Measurements from ENCODE around the gene ANKH. TPM values are rescaled to one million over a fixed set of nuclear protein-coding genes. Genes with fewer than 3 reads are reported as not detected.

The ANKH gene
- polyA plus RNA-seq, 1 donor from 2014 or later, result 9.9 TPM

- Histone ChIP-seq H3K79me2 (replicated peaks; ENCODE audit: insufficient read depth, low read length) (no peaks in the 10 kb centered on the region), H3K36me3 (ENCODE audit: insufficient read depth, low read length) (no peaks in the 10 kb centered on the region), H3K4me3 (ENCODE audit: low read length) (no peak overlapping the region), H3K27me3 (ENCODE audit: insufficient read depth, low read depth, low read length) (no peaks in the 10 kb centered on the region), H3K9me2 (ENCODE audit: insufficient read depth, low read length) (no peaks in the 10 kb centered on the region), H3K4me2 (ENCODE audit: low read length) (no peak overlapping the region), H3K9ac (ENCODE audit: low read length) (no peak overlapping the region), H3F3A (ENCODE audit: insufficient read depth, low read length, poor library complexity, severe bottlenecking) (no peaks in the 10 kb centered on the region), H2AFZ (ENCODE audit: low read depth, low read length) (no peak overlapping the region), H4K20me1 (ENCODE audit: insufficient read depth) (no peaks in the 10 kb centered on the region), H3K9me3 (ENCODE audit: low read length) (no peaks in the 10 kb centered on the region), H3K27ac (ENCODE audit: low read length) (no peak overlapping the region)
- no peak for TF ChIP-seq MXI1 (conservative IDR thresholded peaks at IDR 0.05; ENCODE audit: poor library complexity, severe bottlenecking)
- TF ChIP-seq REST (IDR thresholded peaks at IDR 0.05; ENCODE audit: borderline replicate concordance), result no peak
- TF ChIP-seq EP300 (conservative IDR thresholded peaks at IDR 0.05; ENCODE audit: poor library complexity, severe bottlenecking), result no peak
- TF ChIP-seq CTCF (IDR thresholded peaks at IDR 0.05; ENCODE audit: poor library complexity, severe bottlenecking), result no peak
- TF ChIP-seq RAD21 (conservative IDR thresholded peaks at IDR 0.05), result no peak
- TF ChIP-seq POLR2AphosphoS5 (IDR thresholded peaks at IDR 0.05), result no peak
- TF ChIP-seq EZH2 (IDR thresholded peaks at IDR 0.05; ENCODE audit: borderline replicate concordance, insufficient read depth, low read length, poor library complexity, severe bottlenecking), result no peak
- TF ChIP-seq SMC3 (conservative IDR thresholded peaks at IDR 0.05; ENCODE audit: poor library complexity), result no peak
These were observed 19.5 kb downstream of the ANKH start for GRCh38 chr5:14851999-14852526.

DNA sequence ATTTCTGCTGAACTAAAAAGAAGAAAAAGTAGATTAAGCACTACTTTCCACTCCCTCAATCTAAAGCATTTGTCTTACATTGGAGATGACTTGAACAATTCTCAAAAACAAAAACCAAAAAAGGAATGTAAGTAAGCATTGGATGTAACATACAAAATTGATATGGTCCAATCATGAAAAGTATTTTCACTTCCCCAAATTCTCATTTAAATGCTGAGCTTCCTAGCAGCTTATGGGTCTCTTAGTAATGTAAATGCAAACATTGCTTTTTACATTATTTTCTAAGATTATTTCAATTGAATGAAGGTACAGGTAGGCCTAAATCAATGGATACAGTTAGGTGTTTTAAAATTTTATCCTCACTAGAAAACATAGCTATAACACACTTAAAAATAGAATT, 20.0 kb downstream of the ANKH start:
- Histone ChIP-seq H3K79me2 (replicated peaks; ENCODE audit: insufficient read depth, low read length) (no peaks in the 10 kb centered on the region), H3K9ac (ENCODE audit: low read length) (no peak overlapping the region), H3K27me3 (ENCODE audit: insufficient read depth, low read depth, low read length) (no peaks in the 10 kb centered on the region), H2AFZ (ENCODE audit: low read depth, low read length) (no peak overlapping the region), H3K4me2 (ENCODE audit: low read length) (no peak overlapping the region), H3K27ac (ENCODE audit: low read length) (no peak overlapping the region), H4K20me1 (ENCODE audit: insufficient read depth) (no peaks in the 10 kb centered on the region), H3K9me3 (ENCODE audit: low read length) (no peaks in the 10 kb centered on the region), H3K36me3 (ENCODE audit: insufficient read depth, low read length) (no peaks in the 10 kb centered on the region), H3K9me2 (ENCODE audit: insufficient read depth, low read length) (no peaks in the 10 kb centered on the region), H3F3A (ENCODE audit: insufficient read depth, low read length, poor library complexity, severe bottlenecking) (no peaks in the 10 kb centered on the region), H3K4me3 (ENCODE audit: low read length) (no peak overlapping the region)
- TF ChIP-seq MXI1 (conservative IDR thresholded peaks at IDR 0.05; ENCODE audit: poor library complexity, severe bottlenecking) (no peak), TAF1 (IDR thresholded peaks at IDR 0.05; ENCODE audit: low read depth) (no peak), RAD21 (conservative IDR thresholded peaks at IDR 0.05) (no peak), REST (IDR thresholded peaks at IDR 0.05; ENCODE audit: borderline replicate concordance) (no peak), SMC3 (conservative IDR thresholded peaks at IDR 0.05; ENCODE audit: poor library complexity) (no peak), EP300 (conservative IDR thresholded peaks at IDR 0.05; ENCODE audit: poor library complexity, severe bottlenecking) (no peak), CTCF (IDR thresholded peaks at IDR 0.05; ENCODE audit: poor library complexity, severe bottlenecking) (no peak), POLR2AphosphoS5 (IDR thresholded peaks at IDR 0.05) (no peak), EZH2 (IDR thresholded peaks at IDR 0.05; ENCODE audit: borderline replicate concordance, insufficient read depth, low read length, poor library complexity, severe bottlenecking) (no peak)

Measured in neural cell (in vitro differentiated cells).